GM12872 (cell line): ENCODE data around the gene GALNT4.
A peak's percentile ranks its signal among the peaks of the same experiment; 100 is the strongest.

ENCODE experiments used
- TF ChIP-seq, protein P1 (sequence below): IDR thresholded peaks from 3 replicates; pipeline ENCODE4 v1.5.1; 2011; ENCODE audit warnings: low read depth, mild to moderate bottlenecking, low read length, moderate library complexity; ENCODE audit not compliant: insufficient read depth

GALNT4 gene

DNA sequence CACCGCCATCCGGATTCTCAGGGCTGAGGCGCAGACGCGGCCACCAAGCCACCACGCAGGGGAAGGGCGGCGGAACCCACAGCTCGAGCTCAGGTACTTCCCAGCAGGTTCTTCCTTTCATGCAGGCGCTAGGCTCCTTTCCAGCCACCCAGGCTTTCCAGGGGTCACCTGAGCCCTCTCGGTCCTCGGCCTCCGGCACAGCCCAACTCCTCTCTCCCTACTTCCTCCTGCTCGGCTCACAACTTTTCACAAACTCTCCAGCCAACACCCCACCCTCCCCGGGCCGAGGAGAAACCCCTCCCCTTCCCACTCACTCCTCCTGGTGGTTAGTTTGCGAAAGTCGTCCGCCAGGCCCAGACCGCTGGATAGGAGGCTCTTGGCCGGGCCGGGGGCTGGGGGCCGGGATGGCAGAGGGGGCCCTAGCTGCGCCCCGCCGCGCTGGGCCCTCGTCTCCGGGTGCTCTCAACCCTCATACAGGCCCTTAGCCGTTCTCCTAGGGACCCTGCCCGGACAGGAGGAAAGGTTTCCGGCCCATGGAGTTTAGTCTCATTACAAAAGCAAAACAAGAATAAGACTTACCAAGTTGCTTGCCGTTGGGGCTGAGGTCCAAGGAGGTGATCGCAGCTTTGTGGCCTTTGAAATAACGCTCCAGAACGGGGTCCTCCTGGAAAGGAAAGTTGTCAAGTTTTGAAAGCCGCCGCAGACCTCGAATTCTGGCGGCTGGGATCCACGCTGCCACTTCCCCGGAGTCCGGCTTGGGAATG is at the start of gene GALNT4:
Gene GALNT4 (minus strand): TSS at position 256 of the 764 bp plus-strand sequence. CDS start 247 bp downstream, at position 9.
- TF ChIP-seq, protein P1, sequence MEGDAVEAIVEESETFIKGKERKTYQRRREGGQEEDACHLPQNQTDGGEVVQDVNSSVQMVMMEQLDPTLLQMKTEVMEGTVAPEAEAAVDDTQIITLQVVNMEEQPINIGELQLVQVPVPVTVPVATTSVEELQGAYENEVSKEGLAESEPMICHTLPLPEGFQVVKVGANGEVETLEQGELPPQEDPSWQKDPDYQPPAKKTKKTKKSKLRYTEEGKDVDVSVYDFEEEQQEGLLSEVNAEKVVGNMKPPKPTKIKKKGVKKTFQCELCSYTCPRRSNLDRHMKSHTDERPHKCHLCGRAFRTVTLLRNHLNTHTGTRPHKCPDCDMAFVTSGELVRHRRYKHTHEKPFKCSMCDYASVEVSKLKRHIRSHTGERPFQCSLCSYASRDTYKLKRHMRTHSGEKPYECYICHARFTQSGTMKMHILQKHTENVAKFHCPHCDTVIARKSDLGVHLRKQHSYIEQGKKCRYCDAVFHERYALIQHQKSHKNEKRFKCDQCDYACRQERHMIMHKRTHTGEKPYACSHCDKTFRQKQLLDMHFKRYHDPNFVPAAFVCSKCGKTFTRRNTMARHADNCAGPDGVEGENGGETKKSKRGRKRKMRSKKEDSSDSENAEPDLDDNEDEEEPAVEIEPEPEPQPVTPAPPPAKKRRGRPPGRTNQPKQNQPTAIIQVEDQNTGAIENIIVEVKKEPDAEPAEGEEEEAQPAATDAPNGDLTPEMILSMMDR: peak; percentile 67

DNA sequence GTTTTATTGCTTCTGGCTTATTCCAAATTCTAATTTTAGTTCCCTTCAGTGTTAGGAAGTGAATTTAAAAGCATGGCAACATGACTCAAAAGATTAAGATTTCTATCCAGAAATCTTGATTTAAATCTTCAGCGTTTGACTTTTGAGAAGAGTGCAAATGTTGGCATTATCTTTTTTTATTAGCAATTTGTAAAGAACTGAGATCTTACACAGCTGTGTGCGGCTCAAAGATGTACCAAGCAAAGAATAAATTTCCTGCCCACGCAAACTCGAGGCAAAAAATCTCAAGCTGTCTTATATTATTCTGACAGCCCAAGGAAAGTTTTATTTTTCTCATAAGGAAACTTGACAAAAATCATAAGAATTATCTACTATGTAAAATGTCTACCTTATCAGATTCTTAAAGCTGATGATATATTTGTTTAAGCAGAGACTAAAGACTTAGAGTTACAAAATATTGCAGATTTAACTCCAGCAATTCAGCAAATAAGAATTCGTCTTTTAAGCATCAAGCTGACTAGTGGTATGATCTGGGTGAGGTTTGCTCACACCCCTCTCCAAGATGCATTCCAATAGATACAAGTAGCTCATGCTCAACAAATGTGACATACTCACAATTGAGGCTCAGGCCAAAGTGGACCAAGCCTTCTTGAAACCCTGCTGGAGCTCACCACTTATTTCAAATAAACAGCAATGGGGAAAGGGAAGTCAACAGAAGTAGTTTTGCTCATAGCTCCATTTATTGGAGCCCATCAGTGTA is 48.6 kb upstream of the GALNT4 start:
- TF ChIP-seq, protein P1: no peak

DNA sequence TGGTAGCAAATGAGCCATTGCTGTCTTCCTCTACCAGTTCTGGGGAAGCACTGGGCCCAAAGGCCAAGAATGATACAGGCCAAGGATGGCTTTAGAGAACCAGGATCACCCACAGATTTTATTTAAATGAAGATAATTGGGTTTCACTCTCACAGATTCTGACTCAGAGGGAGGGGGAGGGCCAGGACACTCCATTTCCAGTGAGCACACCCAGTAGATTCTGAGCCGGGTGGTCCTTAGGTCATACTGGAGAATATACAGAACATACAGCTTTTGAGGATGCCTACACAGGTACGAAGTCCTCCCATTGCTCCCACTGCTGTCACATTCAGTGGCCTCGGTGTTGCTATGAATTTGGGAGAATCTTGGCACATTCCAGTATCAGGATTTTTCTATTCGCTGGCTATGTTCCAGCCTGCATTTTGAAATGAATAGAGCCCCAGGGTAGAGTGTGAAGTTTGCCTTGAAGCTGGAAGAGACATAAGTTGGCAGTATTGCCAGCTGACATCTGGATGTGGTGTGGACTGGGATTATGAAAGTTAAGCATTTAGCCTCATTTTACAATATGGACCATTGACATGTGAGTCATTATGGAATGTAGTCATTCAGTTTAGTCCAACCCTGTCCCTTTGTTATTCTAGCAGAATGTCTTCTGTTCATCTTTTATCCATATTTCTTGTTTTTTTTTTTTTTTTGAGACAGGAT is 47.0 kb upstream of the GALNT4 start:
- TF ChIP-seq, protein P1: no peak

DNA sequence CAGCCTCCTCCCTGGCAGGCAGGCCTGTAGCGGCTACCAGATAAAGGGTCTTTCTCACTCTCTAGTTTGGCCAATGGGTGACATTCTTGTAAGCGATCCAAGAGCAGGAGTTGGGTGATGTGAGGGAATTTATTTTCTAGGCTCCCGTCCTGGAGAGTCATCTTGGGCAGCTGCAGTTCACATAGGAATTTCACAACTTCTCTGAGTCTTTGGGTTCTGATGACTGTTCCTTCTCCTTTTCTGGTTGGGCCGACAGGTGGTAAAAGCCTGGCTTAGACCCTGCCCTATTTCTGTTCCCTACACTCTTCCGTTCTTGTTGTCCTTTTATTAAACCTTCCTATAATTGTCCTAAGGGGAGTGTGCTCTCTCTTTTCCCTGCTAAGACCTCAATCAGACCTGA is 43.9 kb upstream of the GALNT4 start:
- TF ChIP-seq, protein P1: no peak

DNA sequence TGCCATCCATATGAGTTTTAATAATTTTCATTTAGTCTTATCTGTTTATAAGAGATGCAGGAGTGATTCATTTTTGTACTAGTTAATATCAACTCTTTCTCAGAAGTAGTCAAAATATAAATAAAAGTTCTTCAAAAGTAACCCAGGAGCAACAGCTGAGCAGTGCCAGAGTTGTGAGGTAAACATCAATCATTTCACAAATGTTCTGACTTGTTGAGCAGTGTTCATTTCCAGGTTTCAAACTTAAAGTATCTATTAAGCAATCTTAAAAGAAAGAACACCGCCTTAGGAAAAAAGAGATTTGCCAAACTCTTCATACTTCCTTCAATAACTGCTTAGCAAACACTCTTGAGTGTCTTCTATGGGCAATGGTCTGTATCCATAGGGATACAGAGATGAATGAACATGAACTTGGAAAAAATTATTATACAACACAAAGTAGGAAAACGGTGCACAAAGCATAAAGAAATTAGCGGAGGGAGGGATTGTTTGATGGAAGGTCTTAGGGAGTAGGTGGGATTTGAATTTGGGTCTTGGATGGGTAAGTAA is 43.2 kb upstream of the GALNT4 start:
- TF ChIP-seq, protein P1: no peak

DNA sequence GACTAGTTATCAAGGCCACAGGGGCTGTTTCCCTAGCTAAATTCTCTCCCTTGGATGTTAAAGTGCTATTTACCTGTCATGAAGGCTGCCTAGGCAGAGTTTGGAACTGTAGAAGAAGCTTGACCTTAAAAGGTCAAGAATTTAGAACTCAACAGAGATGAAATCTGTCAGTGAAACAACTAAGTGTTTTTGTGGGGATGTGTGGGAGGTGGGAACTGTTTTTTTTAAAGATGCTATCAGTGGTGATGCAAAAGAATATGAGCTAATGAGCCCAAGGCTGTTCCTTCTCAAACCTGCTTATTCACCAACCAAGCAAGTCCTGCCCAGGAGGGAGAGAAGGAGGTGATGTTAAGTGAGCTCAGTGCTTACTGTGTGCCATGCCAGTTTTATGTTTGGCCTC is 42.0 kb upstream of the GALNT4 start:
- TF ChIP-seq, protein P1: no peak

DNA sequence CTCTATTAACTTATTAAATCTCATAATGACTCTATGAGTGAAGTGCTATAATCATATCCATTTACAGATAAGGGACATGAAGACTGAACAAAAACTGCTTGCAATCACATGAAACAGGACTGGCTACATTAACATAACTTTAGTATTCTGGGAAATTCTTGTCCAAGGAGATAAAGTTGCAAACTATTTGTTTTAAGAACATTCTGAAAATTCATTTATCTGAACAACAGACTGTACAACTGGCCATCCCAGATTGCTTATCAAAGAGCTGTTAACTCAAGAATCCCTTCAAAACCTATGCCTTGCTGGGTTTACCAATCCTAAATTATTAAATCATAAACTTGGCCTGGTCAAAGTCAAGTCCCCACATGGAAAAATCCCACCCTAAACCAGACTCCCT is 40.4 kb upstream of the GALNT4 start:
- TF ChIP-seq, protein P1: no peak
